ENCODE measurements around the gene AGK. TPM values are rescaled to one million over a fixed set of nuclear protein-coding genes. Genes with fewer than 3 reads are reported as not detected.
"Not testable (repeated sequence)": the region's sequence is repeated elsewhere in the genome, so short reads cannot be mapped to it uniquely, and the experiment has no call there.

Gene AGK
- total RNA-seq, 4 donors from 2014 or later: 11.2 to 22.5 (median 17.7) TPM

DNA sequence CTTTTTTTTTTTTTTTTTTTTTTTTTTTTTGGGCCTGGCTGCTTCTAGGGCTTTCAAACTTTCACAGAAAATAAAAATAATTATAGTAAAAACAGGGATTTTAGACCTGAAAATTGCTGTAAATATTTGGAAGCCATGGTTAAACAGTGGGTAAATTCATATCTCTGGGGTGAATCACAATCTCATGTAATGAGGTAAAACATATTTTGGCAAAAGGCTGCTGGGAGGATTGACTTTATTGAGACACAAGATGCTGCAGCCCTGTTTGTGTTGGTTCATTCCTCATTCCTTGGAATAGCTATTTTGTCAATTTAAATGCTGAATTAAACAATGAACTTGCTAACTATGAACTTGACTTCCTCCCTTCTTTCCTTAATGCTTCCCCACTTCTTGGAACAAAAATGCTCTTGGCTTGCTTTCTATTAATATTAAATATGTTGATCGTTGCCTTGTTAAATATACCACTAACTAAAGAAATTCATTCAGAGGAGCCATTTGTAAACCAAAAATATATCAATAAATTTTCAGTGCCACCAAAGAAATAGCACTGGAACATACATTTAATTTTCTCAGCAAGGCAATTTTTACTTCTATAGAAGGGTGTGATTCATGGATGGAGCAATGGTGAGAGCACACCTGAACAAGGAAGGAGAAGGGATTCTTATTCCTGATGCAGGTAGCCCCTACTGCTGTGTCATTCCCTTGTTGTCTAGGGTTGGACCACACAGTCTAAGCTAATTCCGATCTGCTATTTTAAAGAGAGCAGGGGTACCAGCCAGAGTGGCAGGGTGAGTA lies 24.6 kb downstream of the AGK start:
- H3K36me3 ChIP-seq: peaks cover 0 to 77% (median 0%) of the 10 kb centered on the region in 3 donors
- intact Hi-C loops (cut with DNase I): no loop called here
- no peaks in the 10 kb centered on the region for H3K27me3 ChIP-seq
- DNase-seq: no peak
- no peak for TF ChIP-seq POLR2A (IDR thresholded peaks at IDR 0.05)
- TF ChIP-seq, protein P1, sequence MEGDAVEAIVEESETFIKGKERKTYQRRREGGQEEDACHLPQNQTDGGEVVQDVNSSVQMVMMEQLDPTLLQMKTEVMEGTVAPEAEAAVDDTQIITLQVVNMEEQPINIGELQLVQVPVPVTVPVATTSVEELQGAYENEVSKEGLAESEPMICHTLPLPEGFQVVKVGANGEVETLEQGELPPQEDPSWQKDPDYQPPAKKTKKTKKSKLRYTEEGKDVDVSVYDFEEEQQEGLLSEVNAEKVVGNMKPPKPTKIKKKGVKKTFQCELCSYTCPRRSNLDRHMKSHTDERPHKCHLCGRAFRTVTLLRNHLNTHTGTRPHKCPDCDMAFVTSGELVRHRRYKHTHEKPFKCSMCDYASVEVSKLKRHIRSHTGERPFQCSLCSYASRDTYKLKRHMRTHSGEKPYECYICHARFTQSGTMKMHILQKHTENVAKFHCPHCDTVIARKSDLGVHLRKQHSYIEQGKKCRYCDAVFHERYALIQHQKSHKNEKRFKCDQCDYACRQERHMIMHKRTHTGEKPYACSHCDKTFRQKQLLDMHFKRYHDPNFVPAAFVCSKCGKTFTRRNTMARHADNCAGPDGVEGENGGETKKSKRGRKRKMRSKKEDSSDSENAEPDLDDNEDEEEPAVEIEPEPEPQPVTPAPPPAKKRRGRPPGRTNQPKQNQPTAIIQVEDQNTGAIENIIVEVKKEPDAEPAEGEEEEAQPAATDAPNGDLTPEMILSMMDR (IDR thresholded peaks at IDR 0.05): no peak
- peaks cover 0 to 43% (median 8%) of the 10 kb centered on the region in 3 donors for H3K9me3 ChIP-seq
- no peak overlapping the region for H3K27ac ChIP-seq
- no peak overlapping the region for H3K4me3 ChIP-seq
- no peaks in the 10 kb centered on the region for H3K4me1 ChIP-seq
- WGBS, 2 donors: 89 to 95% methylated on average over 2 of the region's 2 CpGs

DNA sequence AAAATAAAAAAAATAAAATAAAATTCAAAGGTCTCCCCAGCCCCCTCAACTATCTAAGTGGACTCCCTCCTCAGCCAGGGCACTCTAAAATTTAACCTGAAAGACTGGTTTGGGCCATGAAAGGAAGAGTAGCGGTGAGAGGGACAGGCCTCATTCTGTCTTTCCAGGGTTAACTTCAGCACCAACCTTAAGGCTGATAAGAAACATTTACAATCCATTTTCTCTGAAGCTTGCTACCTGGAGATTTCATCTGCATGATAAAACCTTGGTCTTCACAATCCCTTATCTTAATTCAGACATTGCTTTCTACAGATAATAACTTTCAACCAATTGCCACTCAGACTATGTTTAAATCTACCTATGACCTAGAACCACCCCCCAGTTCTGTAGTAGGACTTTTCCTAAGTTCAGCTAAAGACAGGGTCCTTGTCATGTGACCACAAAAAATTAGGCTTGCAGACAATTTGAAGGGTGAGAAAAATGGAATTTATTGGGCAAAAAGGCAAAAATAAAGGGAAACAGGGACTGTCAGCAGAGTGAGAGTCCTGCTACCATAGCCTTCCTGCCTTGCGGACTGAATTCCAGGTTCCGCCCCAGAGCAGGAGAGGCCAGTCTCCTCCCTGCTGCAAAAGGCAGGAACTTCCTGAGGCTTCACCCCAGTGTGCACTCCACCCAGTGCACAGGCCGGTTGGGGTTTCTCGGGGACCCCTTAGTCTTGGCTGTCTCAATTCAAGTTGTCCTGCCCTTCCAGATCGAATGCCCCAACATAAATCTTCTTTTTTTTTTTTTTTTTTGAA lies 26.0 kb downstream of the AGK start:
- no peak for DNase-seq
- Histone ChIP-seq H3K36me3 (peaks cover 0 to 72% (median 0%) of the 10 kb centered on the region in 3 donors), H3K27me3 (no peaks in the 10 kb centered on the region), H3K27ac (no peak overlapping the region), H3K9me3 (peaks cover 0 to 43% (median 8%) of the 10 kb centered on the region in 3 donors), H3K4me3 (no peak overlapping the region), H3K4me1 (no peaks in the 10 kb centered on the region)
- 96% methylated on average over 6 of the region's 6 CpGs for WGBS, 2 donors
- intact Hi-C loops (cut with DNase I): no loop called here
- TF ChIP-seq, protein P1 (IDR thresholded peaks at IDR 0.05): no peak
- no peak for TF ChIP-seq POLR2A (IDR thresholded peaks at IDR 0.05)

DNA sequence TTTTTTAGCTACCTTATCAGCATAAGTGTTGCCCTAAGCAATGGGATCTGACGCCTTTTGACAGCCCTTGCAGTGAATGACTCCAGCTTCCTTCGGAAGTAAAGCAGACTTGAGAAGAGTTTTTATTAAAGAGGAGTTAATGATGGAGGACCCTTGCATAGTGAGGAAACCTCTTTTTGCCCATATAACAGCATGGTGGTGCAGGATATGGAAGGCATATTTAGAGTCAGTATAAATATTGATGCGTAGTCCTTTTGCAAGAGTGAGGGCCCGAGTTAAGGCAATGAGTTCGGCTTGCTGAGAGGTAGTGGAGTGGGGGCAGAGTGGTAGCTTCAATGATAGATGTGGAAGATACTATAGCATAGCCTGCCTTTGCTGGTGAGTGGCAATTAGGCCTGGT lies 28.7 kb downstream of the AGK start:
- H3K27me3 ChIP-seq; H3K4me3 ChIP-seq; H3K27ac ChIP-seq; DNase-seq; H3K4me1 ChIP-seq; intact Hi-C loops (cut with DNase I): not testable (repeated sequence)
- 94 to 97% methylated on average over 5 of the region's 5 CpGs for WGBS, 2 donors
- H3K36me3 ChIP-seq: peaks cover 0 to 47% (median 0%) of the 10 kb centered on the region in 3 donors
- H3K9me3 ChIP-seq: peaks cover 0 to 43% (median 8%) of the 10 kb centered on the region in 3 donors

DNA sequence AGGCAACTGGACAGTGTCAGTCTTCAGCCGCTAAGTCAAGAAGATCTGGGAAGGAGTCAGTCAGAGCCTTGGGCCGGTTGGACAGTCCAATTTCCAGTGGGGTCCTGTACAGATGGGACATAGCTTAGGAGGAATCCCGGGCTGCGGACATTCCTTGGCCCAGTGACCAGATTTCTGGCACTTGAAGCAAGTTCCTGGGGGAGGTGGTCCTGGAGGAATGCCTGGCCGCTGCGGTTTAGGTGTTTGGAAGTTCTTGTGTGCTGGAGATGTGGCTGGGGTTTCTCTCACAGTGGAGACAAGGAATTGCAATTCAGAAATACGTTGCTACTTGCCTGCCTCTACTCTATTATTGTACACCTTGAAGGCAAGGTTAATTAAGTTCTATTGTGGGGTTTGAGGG lies 30.9 kb downstream of the AGK start:
- WGBS, 2 donors: 92 to 98% methylated on average over 4 to 7 of the region's 7 CpGs
- H3K4me1 ChIP-seq: not testable (repeated sequence)

DNA sequence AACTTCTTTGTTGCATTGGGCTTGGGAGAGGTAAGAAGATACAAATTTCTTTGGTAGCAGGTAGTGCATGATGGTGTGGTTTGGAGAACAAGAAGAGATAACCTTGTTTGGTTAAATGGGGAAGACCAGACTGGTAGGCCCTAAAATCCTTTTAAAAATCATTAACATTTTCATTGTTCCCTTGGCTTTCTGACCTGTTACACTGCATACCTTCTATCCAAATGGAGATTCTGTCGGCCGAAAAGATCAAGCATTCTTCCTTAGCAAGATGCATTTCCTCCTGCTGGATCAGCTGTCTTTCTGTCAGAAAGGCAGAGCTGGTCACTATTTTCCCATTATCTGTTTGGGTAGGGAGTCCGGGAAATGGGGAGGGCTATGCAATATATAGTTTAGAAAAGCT lies 33.7 kb downstream of the AGK start:
- Histone ChIP-seq H3K36me3 (peaks cover 0 to 7% (median 0%) of the 10 kb centered on the region in 3 donors), H3K27ac (no peak overlapping the region), H3K4me3 (no peak overlapping the region), H3K4me1 (no peaks in the 10 kb centered on the region), H3K9me3 (peaks cover 0 to 7% (median under 1%) of the 10 kb centered on the region in 3 donors), H3K27me3 (no peaks in the 10 kb centered on the region)
- intact Hi-C loops (cut with DNase I): no loop called here
- 64 to 70% methylated on average over 3 of the region's 3 CpGs for WGBS, 2 donors
- TF ChIP-seq, protein P1 (IDR thresholded peaks at IDR 0.05): no peak
- TF ChIP-seq POLR2A (IDR thresholded peaks at IDR 0.05): no peak
- DNase-seq: no peak

More for the DNA sequence above, 30.9 kb downstream of the AGK start:
- H3K4me3 ChIP-seq; DNase-seq; H3K27me3 ChIP-seq; H3K27ac ChIP-seq; intact Hi-C loops (cut with DNase I): not testable (repeated sequence)
- H3K36me3 ChIP-seq: peaks cover 0 to 27% (median 0%) of the 10 kb centered on the region in 3 donors
- H3K9me3 ChIP-seq: peaks cover 0 to 28% (median 8%) of the 10 kb centered on the region in 3 donors
